ENCODE data around the gene CLEC20A.

CLEC20A gene

GRCh38 chr1:178500091-178500770 lies 3.5 kb upstream of the CLEC20A start:
- ATAC-seq (replicated peaks): no peak
- Mint-ChIP-seq H3K9me3 (no peaks in the 10 kb centered on the region), H3K36me3 (no peaks in the 10 kb centered on the region), H3K27me3 (peaks cover 5 to 10% of the 10 kb centered on the region in 2 donors), H3K4me3 (no peak overlapping the region), H3K4me1 (peaks cover 3 to 5% of the 10 kb centered on the region in 2 donors), H3K27ac (no peak overlapping the region)
- no peak for DNase-seq

DNA sequence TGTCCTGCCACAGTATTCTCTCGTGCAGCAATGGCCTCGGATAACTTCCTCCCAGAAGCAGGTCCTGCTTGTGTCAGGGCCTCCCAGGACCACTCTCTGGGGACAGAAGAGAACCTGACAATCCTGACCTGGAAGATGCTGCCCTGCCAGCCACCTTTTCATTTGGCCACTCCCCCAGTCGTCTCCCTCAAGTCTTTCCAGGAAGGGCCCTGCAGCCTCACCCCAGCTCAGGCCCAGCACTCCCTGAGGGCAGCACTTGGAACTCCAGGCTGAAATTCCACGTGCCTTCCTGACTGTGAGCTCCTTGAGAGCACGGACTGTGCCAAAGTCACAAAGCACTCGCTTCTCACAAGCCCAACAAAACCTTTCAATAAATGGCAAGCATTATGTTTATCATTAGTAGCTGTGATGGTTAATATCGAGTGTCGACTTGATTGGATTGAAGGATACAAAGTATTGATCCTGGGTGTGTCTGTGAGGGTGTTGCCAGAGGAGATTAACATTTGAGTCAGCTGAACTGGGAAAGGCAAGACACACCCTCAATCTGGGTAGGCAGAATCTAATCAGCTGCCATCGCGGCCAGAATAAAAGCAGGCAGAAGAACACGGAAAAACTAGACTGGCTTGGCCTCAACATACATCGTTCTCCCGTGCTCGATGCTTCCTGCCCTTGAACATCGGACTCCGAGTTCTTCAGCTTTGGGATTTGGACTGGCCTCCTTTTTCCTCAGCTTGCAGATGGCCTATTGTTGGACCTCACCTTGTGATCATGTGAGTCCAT lies 2.3 kb upstream of the CLEC20A start:
- ATAC-seq (replicated peaks) (no peak), DNase-seq (no peak)
- peaks cover 4 to 7% of the 10 kb centered on the region in 2 donors for H3K27me3 Mint-ChIP-seq
- no peak overlapping the region for H3K27ac Mint-ChIP-seq
- no peak overlapping the region for H3K4me3 Mint-ChIP-seq
- H3K36me3 Mint-ChIP-seq: no peaks in the 10 kb centered on the region
- no peaks in the 10 kb centered on the region for H3K9me3 Mint-ChIP-seq
- peaks cover 3 to 5% of the 10 kb centered on the region in 2 donors for H3K4me1 Mint-ChIP-seq

DNA sequence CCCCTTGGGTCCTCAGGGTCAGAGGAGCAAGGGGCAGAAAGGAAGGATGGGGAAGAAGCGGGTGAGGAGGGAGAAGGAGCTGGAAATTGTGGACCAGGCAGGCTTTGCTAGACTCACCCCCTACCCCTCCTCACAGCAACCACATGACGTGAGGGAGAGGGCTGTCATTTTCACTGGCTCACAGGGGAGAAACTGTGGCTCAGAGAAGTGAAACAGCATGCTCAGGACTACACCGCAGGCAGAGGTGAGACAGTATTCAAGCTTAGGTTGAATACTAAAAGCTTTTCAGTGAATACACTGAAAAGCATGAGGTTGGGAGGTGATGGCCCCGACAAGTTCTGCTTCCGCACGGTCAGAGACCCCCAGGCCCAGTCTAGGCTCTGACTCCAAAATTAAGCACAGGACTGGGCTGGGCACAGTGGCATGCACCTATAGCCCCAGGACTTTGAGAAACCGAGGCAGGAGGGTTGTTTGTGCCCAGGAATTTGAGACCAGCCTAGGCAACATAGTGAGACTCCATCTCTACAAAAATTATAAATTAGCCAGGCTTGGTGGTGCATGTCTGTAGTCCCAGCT lies 1.2 kb upstream of the CLEC20A start:
- H3K27me3 Mint-ChIP-seq: no peaks in the 10 kb centered on the region
- ATAC-seq (replicated peaks): no peak

GRCh38 chr1:178495741-178496409 lies 889 bp downstream of the CLEC20A start:
- DNase-seq (no peak), ATAC-seq (replicated peaks) (no peak)
- H3K4me3 Mint-ChIP-seq: no peak overlapping the region
- H3K36me3 Mint-ChIP-seq: no peaks in the 10 kb centered on the region
- H3K4me1 Mint-ChIP-seq: no peaks in the 10 kb centered on the region
- no peaks in the 10 kb centered on the region for H3K27me3 Mint-ChIP-seq
- H3K9me3 Mint-ChIP-seq: no peaks in the 10 kb centered on the region
- no peak overlapping the region for H3K27ac Mint-ChIP-seq

More for the DNA sequence above, 1.2 kb upstream of the CLEC20A start:
- Mint-ChIP-seq H3K4me3 (no peak overlapping the region), H3K36me3 (no peaks in the 10 kb centered on the region), H3K4me1 (peaks cover 3 to 5% of the 10 kb centered on the region in 2 donors), H3K27ac (no peak overlapping the region), H3K9me3 (no peaks in the 10 kb centered on the region)
- no peak for DNase-seq

GRCh38 chr1:178495158-178495557 lies 1.6 kb downstream of the CLEC20A start:
- no peak overlapping the region for H3K27ac Mint-ChIP-seq
- ATAC-seq (replicated peaks) (no peak), DNase-seq (no peak)
- no peaks in the 10 kb centered on the region for H3K27me3 Mint-ChIP-seq
- H3K36me3 Mint-ChIP-seq: no peaks in the 10 kb centered on the region
- H3K9me3 Mint-ChIP-seq: no peaks in the 10 kb centered on the region
- H3K4me3 Mint-ChIP-seq: no peak overlapping the region
- H3K4me1 Mint-ChIP-seq: no peaks in the 10 kb centered on the region

DNA sequence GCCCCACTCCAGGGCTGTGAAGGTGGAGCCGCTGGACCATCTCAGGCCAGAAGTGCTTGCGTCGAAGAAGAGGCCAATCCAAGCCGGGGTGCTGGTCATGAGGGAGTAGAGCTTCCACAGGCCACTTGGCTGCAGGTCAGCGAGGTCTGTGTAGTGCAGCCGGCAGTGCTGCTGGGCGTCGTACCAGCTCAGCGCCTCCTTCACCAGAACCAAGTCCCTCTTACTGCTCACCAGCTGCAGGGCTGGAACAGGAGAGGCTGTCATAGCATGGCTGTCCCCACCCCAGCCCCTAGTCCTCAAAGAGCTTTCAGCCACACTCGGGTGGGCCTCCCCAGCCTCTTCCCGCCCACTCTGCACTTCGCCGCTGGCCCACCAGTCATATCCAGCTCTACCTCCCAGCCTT lies 2.2 kb downstream of the CLEC20A start:
- Mint-ChIP-seq H3K4me1 (no peaks in the 10 kb centered on the region), H3K27ac (no peak overlapping the region), H3K4me3 (no peak overlapping the region), H3K9me3 (no peaks in the 10 kb centered on the region), H3K27me3 (no peaks in the 10 kb centered on the region), H3K36me3 (no peaks in the 10 kb centered on the region)
- ATAC-seq (replicated peaks): no peak
- DNase-seq: no peak

GRCh38 chr1:178493301-178493741 lies 3.4 kb downstream of the CLEC20A start:
- Mint-ChIP-seq H3K4me3 (no peak overlapping the region), H3K4me1 (no peaks in the 10 kb centered on the region), H3K36me3 (no peaks in the 10 kb centered on the region), H3K9me3 (no peaks in the 10 kb centered on the region), H3K27me3 (peaks cover 0 to 4% of the 10 kb centered on the region in 2 donors), H3K27ac (no peak overlapping the region)
- no peak for ATAC-seq (replicated peaks)
- no peak for DNase-seq

- Mint-ChIP-seq H3K27me3 (peaks cover 0 to 7% of the 10 kb centered on the region in 2 donors), H3K27ac (no peak overlapping the region), H3K9me3 (no peaks in the 10 kb centered on the region), H3K36me3 (no peaks in the 10 kb centered on the region), H3K4me1 (peaks cover 3 to 4% of the 10 kb centered on the region in 2 donors), H3K4me3 (no peak overlapping the region)
- ATAC-seq (replicated peaks): no peak
- no peak for DNase-seq
These were observed 4.4 kb downstream of the CLEC20A start for GRCh38 chr1:178492341-178492740.

GRCh38 chr1:178491721-178492120 lies 5.0 kb downstream of the CLEC20A start:
- Mint-ChIP-seq H3K9me3 (no peaks in the 10 kb centered on the region), H3K36me3 (no peaks in the 10 kb centered on the region), H3K4me1 (peaks cover 7 to 10% of the 10 kb centered on the region in 2 donors), H3K4me3 (no peak overlapping the region), H3K27ac (no peak overlapping the region), H3K27me3 (peaks cover 0 to 7% of the 10 kb centered on the region in 2 donors)
- DNase-seq: no peak
- no peak for ATAC-seq (replicated peaks)

DNA sequence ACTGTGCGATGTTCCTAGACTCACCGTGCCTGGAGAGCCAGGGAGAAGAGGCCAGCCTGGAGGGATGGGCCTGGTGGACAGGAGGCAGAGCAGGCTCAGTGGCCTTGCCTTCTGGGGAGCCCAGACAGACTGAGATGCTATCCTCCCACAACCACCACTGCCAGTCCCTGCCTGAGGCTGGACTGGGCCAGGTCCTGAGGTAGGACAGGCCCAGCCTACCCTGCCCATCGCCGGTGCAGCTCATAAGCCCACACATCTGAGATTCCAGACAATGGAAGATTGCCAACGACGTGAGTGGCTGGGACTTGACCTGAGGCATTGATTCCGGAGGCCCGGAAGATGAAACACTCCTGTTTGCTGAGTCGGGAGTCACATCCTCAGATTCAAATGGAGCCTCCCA lies 5.8 kb downstream of the CLEC20A start:
- Mint-ChIP-seq H3K27me3 (peaks cover 0 to 7% of the 10 kb centered on the region in 2 donors), H3K36me3 (no peaks in the 10 kb centered on the region), H3K27ac (no peak overlapping the region), H3K4me1 (peaks cover 11 to 15% of the 10 kb centered on the region in 2 donors), H3K4me3 (no peak overlapping the region), H3K9me3 (no peaks in the 10 kb centered on the region)
- no peak for DNase-seq
- no peak for ATAC-seq (replicated peaks)

DNA sequence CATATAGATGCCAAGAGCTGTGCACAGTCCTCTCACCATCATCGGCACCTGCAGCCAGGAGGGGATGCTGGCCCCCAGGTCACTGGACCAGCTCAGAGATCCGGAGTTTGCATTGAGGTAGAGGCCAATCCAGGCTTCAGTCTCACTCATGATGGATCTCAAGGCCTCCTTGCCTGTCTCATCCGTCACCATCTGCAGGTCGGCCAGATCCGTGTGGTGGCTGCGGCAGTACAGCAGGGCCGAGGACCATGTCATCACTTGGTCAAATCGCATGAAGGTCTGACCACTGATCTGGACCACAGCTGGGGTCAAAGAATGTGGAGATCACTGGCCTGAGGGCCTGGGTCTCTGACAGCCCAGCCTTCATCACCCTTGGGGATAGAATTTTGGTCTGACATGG lies 6.6 kb downstream of the CLEC20A start:
- H3K4me3 Mint-ChIP-seq: no peak overlapping the region
- H3K27me3 Mint-ChIP-seq: peaks cover 0 to 7% of the 10 kb centered on the region in 2 donors
- DNase-seq (no peak), ATAC-seq (replicated peaks) (no peak)
- H3K9me3 Mint-ChIP-seq: no peaks in the 10 kb centered on the region
- no peak overlapping the region for H3K27ac Mint-ChIP-seq
- H3K4me1 Mint-ChIP-seq: peaks cover 19 to 24% of the 10 kb centered on the region in 2 donors
- no peaks in the 10 kb centered on the region for H3K36me3 Mint-ChIP-seq

- Mint-ChIP-seq H3K27ac (no peak overlapping the region), H3K36me3 (no peaks in the 10 kb centered on the region), H3K27me3 (peaks cover 0 to 7% of the 10 kb centered on the region in 2 donors), H3K4me3 (no peak overlapping the region), H3K4me1 (peaks cover 24 to 30% of the 10 kb centered on the region in 2 donors), H3K9me3 (no peaks in the 10 kb centered on the region)
- no peak for DNase-seq
- ATAC-seq (replicated peaks): no peak
These were observed 7.4 kb downstream of the CLEC20A start for GRCh38 chr1:178489399-178489798.

GRCh38 chr1:178488393-178488792 lies 8.4 kb downstream of the CLEC20A start:
- no peak for ATAC-seq (replicated peaks)
- Mint-ChIP-seq H3K4me1 (peaks cover 27 to 30% of the 10 kb centered on the region in 2 donors), H3K9me3 (no peaks in the 10 kb centered on the region), H3K4me3 (no peak overlapping the region), H3K27ac (no peak overlapping the region), H3K36me3 (no peaks in the 10 kb centered on the region), H3K27me3 (peaks cover 0 to 7% of the 10 kb centered on the region in 2 donors)
- DNase-seq: no peak

DNA sequence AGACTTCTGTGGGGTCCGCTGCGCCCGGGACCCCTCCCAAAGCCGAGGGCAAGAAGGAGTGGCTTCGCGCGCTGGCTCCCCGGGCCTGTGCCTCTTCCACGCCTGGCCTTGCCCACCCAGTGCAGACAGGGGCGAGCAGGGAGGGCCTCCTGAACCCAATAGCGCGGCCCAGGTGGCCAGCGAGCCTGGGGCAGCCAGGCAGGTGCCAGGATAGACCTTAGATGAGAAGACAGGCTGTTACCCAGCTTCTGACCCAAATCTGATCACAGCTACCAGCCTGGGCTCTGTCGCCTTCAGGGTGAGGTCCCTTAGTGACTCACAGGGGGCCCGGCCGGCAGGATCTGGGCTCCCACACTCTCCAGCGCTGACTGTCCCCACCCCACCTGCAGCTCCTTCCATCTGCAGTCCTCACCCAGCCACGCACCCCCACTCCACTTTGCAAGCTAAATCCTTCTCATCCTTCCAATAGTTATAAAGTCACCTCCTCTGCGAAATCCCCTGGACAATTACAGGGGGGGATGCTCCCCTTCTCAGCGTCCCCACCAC lies 9.6 kb downstream of the CLEC20A start:
- peak overlapping the region; percentile 94 for H3K27ac Mint-ChIP-seq
- DNase-seq (no peak), ATAC-seq (replicated peaks) (peak; percentile 45 to 47)
- no peaks in the 10 kb centered on the region for H3K36me3 Mint-ChIP-seq
- H3K9me3 Mint-ChIP-seq: no peaks in the 10 kb centered on the region
- H3K4me1 Mint-ChIP-seq: peaks cover 27 to 30% of the 10 kb centered on the region in 2 donors
- H3K27me3 Mint-ChIP-seq: peaks cover 0 to 7% of the 10 kb centered on the region in 2 donors
- peak overlapping the region; percentile 72 to 80 for H3K4me3 Mint-ChIP-seq
